ENCODE data around the gene TOP1.
A peak's percentile ranks its signal among the peaks of the same experiment; 100 is the strongest.
"Not testable (repeated sequence)": the region's sequence is repeated elsewhere in the genome, so short reads cannot be mapped to it uniquely, and the experiment has no call there.

TOP1 gene

GRCh38 chr20:41132388-41132775 is 103.8 kb downstream of the TOP1 start:
- DNase-seq (ENCODE audit: low spot score), result not testable (repeated sequence)

GRCh38 chr20:41133709-41134361 is 105.2 kb downstream of the TOP1 start:
- DNase-seq (ENCODE audit: low spot score), result no peak

- DNase-seq (ENCODE audit: low spot score), result no peak
These were observed 106.0 kb downstream of the TOP1 start for GRCh38 chr20:41134362-41135186.

- peak; percentile 52 for DNase-seq (ENCODE audit: low spot score)
These were observed 106.7 kb downstream of the TOP1 start for GRCh38 chr20:41135187-41135887.

- DNase-seq (ENCODE audit: low spot score), result no peak
These were observed 107.5 kb downstream of the TOP1 start for GRCh38 chr20:41135888-41136679.

DNA sequence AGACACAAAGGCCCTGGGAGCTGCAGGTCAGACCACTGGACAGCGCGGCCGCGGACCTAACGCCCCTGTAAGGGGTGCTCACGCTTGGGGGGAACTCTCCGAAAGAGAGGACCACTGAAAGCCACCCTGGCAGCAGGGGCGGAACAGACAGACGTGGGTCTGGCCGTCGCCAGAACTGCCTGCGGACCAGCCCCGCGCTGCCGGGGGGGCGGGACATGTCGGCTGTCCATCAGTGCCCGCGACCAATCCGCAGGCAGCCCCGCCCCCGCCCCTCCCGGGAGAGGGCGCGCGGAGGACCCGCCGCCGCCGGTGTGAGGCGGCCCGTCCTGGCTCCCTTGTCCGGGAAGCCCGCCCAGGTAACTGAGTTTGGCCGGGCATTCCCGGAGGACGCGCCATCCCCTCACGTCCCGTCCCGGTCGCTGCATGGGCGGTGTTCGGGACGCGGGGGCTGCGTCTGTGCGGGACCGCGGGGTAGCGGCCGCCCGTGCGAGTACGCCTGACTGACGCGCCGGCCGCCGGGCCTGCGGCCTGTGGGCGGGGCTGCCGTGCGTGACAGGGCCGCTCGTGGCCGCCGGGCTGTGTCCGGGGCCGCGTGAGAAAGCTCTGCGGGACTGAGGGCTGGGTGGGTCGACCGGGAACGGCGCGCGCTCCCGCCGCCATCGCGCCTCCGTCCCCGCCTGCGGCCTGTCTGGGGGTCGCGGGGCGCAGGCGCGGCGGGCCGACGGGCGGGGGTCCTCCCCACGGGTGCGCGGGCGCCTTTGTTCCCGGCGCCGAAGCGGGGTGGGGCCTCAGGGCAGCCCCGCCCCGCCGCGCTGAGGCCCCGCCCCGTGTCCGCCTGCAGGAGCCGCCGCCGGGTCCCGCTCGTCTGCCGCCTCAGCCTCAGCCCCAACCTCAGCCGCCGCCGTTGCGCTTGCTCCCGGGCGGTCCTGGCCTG is 108.3 kb downstream of the TOP1 start, which contains the start of gene PLCG1:
Gene PLCG1 (plus strand): TSS at position 864 of the 934 bp plus-strand sequence. CDS start 99 bp downstream, outside the sequence.
- peak; percentile 81 for DNase-seq (ENCODE audit: low spot score)

DNA sequence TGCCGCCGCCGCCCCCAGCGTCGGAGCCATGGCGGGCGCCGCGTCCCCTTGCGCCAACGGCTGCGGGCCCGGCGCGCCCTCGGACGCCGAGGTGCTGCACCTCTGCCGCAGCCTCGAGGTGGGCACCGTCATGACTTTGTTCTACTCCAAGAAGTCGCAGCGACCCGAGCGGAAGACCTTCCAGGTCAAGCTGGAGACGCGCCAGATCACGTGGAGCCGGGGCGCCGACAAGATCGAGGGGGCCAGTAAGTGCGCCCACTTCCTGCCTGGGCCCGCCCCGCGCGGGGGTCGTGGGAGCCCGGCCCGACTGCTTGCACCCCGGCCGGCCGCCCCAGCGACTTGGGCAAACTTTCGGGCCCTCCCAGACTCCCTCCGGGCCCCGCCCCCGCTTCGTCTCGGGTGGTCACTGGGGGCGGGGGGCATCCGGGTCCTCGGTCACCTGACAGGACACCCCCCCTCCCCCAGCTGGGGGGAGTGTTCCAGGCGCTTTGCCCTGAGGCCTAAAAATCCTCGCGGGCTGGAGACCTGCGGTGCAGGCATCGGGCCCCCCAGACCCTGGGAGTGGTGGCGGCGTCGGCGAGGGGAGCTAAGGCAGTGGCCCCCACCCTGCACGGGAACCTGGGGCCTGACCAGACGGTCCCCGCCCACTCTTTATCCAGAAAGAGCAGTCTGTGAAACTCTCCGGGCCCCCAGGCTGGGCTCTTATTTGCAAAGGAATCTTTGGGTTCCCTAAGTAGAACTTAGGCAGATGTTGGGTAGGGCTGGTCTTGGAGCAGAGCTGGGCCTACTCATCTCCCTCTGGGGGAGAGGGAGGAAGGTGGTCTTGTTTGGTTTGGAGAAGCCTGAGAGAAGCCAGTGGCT is 109.2 kb downstream of the TOP1 start:
- peak; percentile 26 for DNase-seq (ENCODE audit: low spot score)

DNA sequence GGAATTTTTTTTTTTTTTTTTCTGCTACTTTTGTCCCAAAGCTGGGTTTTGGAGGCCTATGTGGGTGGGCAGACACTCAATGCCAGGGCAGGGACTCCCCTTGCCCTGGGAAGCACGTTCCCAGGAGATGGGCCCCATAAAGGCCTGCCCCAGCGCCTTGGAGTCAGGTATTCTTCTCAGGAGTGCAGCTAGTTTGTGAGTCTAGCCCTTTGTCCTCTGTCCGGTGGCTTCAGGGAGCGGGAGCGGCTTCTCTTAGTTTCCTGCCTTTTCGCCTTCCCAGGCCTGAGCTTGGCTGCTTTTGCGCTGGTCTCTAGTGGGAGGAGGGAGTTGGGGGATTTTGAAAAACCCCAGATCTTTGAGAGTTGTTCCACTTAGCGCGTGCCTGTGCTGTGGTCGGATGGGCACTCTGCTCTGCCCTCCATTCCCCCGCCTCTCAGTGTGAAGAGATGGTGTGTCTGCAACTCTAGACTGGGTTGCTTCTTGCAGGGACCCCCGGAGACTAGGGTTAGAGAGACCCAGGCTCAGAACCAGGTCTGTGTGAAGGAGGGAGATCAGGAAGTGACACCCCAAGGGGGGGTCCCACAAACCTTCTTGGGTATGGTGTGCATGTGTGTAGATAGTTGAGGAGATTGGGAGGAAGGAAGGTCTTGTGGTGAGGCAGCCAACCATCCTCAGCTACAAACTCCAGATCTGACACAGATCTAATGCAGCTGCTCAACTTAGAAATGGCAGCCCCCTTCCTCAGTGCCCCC is 110.0 kb downstream of the TOP1 start:
- DNase-seq (ENCODE audit: low spot score), result no peak

- no peak for DNase-seq (ENCODE audit: low spot score)
These were observed 110.8 kb downstream of the TOP1 start for GRCh38 chr20:41139227-41140093.

DNA sequence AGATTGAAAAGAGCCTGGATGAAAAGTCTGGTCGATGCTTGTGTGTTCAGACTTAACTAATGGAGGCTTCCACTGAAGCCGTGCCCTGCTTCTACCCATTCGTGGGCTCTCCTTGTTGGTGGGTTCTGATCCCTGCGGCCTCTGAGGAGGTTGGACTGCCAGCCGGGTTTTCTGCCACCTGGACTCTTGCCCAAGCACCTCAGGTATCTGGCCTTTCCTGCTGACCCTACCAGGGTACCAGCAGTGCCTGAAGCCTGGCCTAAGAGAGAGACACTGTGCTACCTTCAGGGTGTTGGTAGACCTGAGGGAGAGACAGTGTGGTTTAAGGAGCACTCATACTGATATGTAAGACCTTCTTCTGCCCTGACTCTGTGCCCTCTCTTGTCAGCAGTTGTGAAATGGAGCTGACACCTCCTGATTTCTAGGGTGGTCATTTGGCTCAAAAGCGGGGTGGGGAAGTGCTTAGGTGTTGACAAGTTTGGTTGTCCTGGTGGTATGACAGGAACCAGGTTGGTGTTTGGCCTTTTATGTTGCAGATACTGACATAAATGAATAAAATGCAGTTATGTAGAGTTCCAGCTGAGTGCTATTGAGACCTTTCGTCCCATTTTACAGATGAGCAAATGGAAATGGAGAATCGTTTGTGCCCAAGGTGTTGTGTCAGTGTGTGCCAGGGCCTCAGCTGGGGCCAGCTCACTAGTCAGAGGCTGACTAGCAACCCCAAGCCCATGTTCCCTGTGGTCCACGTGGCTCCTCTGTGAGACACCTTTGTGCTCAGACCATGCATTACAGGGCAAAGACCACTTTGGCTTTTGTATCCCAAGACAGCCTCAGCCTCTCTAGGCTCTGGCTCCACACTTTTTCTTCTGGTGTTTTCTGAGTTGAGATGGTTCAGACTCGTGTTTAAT is 111.9 kb downstream of the TOP1 start:
- no peak for DNase-seq (ENCODE audit: low spot score)

DNA sequence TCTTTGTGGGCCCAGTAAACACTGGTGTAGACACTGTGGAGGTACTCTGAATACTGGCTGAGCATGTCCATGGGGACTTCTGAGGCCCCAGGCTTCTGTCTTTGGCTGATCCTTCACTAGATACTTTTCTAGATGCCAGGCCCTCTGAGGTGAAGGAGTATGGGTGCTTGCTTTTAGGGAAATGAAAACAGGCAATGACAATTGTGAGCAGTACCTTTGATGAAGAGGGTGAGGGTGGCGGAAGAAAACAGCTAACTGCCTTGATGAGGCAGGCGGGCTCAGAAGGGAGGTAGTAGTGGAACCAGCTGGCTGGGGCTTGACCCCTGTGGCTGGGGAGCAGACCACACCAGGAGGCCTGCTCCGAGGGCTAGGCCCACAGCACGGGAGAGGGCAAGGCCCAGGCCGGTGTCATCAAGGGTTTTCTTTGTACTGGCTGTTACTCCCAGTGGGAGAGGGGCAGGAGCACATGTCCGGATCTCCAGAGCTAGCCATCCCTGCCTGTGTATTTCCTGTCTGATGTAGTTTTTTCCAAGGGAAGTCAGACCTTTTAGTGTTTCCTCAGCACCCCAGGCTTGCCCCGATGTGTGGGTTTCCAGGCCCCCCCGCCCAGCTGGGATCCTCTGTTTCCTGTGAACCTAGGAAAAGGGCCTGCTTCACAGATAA is 112.7 kb downstream of the TOP1 start:
- no peak for DNase-seq (ENCODE audit: low spot score)

DNA sequence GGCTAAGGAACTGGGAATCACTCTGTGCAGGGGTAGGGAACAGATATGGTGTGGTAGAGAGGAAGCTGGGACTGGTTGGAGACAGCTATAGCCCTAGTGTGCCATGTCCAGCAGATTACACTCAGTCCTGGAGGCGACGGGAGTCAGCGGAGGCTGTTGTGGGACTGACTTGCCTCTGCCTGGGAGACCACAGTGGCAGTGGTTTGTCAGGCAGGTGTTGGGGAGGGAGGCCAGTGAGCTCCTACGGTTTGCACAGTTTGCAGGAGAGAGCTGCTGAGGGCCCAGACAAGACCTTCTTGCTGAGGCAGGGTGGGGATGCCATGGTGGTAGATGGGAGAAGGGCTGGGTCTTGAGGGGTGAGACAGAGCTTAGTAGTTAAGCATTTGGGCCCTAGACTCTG is 113.6 kb downstream of the TOP1 start:
- no peak for DNase-seq (ENCODE audit: low spot score)

DNA sequence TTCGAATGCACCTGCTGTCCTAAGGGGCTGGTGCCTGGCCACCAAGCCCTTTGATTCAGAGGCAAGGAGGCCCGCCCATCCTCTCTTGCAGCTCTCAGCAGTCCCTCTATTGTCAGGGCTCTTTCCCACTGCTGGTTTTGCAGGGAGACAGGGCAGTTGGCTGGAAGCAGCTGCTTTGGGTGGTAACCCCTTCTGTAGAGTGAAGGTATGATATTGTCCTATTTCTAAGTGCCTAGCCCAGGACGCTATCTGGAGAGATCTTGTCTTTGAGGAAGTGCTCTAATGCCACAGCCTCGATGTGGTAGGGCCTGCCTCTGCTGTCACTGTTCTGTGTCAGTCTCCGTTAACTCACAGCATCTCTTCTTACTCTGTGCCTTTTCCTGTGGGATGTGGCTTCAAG is 114.3 kb downstream of the TOP1 start:
- DNase-seq (ENCODE audit: low spot score), result no peak

DNA sequence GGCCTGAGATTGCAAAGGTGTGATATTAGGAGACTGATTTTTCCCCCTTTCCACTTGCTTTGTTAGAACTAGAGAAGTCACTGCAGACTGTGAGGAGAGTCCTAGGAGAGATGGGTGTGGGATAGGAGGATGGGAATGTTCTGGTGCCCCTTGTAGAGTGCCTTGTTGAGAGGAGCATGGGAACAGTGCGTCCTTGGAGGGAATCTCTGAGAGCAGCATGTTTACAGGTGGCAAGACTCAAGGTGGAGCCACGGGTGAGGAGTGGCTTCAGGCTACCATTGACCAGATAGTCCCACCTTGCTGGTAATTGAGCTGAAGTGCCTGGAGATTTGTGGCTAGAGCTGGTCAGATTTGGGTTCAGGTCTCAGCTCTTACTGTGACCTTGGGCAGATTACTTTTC is 114.7 kb downstream of the TOP1 start:
- no peak for DNase-seq (ENCODE audit: low spot score)

DNA sequence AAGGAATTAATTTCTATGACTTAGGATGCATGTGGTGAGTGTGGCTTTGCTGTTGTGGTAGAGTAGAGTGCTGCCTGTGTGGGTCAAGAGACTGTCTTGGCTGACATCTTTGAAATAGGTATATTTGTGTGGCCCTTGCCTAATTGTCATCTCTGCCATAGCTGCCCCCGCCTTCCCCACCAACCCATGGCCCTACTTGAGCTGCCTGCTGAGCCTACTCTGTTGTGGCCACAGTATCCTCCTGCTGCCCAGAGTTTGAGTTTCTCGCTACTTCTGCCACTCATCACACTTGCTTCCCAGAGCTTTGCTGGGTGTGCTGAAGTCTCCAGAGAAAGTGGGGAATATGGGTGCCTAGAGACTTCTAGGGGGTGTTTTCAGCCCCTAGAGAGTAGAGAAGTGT is 116.7 kb downstream of the TOP1 start:
- DNase-seq (ENCODE audit: low spot score), result no peak

GRCh38 chr20:41145821-41146620 is 117.4 kb downstream of the TOP1 start:
- DNase-seq (ENCODE audit: low spot score), result no peak
